NK-92 treated with Interleukin-12 subunit alpha and Interleukin-12 subunit beta, amount 100 ng/mL, for 24 hours (cell line): ENCODE data around the gene DCHS2.

Experiments
- DNase-seq: peaks from one replicate; lab custom pipeline; 2025; lab: John Stamatoyannopoulos, UW

Gene DCHS2

DNA sequence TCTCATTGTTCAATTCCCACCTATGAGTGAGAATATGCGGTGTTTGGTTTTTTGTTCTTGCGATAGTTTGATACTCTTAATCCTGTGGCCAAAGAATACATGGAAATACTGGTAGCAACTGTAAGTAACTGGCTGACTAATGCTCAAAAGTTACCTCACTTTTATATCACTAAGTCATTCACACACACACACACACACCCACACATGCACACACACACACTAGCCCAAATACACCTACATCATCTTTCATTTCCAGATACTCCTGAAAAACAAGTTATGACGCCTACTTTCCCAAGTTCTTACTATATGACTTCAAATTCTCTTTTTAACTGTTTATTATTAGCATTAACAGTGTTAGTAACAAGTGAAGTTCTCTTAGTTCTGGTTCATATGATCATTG is 101.3 kb downstream of the DCHS2 start:
- no peak for DNase-seq

DNA sequence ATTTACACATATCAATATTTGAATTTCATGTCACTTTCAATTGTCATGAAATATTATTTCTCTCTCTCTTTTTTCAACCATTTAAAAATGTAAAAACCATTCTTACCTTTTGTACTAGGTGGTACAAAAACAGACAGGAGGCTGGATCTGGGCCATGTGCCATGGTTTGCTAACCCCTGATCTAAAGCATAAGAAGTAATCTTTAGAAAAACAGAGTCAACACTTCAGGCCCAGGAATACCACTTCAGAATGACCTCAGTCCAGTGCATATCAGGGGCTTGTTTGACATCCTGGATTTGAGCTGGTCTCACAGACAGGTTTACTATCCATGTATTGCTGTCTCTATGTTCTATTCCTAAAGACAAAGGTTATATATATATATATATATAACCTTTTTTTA is 102.5 kb downstream of the DCHS2 start:
- no peak for DNase-seq

DNA sequence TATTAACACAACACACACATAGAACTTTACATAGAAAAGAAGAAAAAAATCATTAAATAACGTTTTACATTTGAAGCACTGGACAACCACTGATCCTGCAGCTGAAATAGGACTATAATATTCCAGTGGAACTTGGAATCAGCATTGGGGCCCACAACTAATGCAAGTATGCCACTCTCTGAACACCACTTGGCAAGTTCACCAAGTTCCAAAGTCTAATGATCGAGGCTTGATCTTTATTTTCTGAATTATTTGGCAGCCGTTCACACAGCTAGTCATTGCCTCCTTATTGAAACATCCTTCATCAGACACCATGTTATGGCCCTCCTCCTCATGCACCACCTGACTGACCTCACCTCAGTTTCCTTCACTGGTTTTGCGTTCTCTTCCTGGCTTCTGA is 107.6 kb downstream of the DCHS2 start:
- DNase-seq: no peak

DNA sequence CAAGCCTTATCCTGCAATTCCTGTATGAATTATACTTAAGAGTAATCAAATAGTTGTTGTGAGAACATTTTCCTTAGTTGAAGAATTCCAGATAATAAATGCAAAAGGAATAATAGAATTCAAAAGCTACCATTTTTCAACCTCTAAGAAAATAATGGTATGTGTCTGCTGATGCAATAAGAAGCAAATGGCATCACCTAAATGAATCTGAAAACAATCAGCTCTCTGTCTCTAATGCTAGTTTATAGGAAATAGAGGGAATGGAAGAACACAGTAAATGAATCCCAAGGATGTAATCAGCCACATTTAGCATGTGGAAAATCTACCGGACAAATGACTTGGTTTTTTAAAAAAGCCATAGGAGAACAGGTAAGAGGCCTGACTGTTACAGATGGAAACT is 115.1 kb downstream of the DCHS2 start:
- DNase-seq: no peak

DNA sequence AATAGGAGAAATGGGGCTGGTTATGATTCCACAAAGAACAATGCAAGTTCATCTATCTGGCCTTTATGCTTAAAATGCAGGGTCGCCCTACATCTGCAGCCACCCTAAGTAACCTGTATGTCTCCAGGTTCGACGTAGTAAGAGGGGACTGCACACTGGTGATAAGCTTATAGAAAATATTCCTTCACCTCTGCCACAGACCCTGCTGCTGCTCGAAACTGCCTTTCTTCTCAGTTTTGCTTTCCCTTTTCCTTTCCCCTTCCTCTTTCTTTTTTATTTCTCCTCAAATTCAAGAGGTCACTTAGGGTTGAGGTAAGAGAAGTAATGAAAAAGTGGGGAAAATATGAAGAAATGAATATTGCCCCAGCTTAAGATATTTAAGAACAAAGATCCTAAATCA is 123.5 kb downstream of the DCHS2 start:
- no peak for DNase-seq

DNA sequence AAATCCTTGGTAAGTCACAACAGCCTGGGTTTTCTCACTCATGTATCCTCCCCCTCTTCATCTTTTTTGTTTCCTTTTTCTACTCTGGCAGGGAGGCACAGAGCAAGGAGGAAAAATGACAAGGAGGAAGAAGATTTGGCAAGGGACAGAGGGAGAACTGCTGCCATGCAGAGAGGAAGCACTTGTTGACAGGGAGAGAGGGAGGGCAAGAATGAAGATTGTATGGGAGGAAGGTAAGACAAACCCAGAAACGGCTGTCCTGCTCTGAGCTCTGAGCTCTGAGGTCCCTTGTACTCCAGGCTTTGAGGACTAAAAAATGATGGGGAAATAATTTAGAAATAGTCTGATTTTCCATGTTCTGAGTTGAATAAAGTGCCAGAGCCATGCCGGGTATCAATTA is 123.9 kb downstream of the DCHS2 start:
- no peak for DNase-seq

DNA sequence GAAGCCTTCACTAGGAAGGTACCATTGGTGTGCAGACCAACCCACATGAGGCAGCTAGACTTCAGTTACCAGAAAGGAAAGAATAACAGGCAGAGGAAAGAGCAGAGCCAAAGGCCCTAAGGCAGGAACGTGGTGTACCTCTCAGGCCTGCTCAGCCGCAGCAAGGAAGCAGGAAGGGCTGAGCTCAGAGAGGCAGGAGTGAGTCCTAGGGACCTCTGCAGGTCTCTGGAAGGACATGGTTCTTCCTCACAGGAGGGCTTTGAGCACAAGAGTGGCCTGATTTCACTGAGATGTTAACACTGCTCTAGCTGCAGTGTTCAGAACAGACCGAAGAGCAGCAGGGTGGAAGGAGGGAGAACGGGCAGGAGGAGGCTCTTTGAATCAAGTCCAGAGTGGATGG is 124.6 kb downstream of the DCHS2 start:
- DNase-seq: no peak

DNA sequence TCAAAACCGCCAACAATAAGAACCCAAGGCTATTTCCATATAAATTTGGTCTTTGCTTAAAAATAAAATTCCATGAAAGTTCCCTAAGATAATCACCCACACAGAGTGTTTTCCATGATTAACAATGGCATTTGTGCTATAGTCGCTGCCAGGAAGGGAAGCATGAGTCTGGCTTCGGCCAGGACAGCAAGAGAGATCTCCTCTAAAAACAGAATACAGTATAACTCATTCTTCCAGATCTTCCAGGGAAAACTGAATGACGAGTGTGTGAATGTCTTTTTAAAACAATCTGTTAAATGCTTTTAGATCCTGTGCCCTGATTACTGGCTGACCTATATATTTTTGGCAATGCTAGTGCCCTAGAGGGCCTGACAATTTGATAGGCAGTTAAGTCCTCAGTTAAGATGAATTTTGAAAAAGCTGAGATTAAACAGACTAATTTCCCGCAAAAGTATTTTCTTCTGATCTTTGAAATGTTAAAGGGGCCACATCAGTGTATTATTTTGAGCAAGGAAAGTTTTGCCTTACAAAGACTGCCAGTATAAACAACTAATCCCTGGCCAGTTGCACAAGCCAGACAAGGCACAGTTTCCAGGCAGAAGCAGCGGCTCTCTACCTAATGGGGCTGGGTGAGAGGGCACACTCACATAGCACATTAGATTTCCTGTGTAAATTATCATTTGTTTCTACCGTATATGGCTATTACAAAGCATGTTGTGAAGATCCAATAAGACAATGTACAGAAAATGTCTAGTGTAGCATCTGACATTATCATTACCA is 127.3 kb downstream of the DCHS2 start:
- no peak for DNase-seq

DNA sequence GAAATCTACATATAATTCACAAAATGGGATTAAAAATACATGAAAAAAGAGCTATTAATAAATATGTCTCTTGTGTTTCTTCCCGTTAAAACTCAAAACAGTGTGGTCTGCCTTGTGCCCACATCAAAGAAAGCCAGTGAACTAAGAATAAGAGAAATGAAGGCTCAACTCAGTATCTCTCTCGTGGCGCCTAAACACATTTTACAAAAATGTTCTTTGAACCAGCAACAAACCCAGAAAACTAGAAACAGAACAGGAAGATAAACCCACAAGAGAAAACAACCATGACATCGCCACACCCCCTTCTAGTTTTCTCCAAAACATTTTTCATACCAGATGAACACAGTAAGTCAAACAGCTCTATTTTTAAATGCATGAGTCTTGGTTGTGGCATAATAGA is 130.1 kb downstream of the DCHS2 start:
- no peak for DNase-seq

DNA sequence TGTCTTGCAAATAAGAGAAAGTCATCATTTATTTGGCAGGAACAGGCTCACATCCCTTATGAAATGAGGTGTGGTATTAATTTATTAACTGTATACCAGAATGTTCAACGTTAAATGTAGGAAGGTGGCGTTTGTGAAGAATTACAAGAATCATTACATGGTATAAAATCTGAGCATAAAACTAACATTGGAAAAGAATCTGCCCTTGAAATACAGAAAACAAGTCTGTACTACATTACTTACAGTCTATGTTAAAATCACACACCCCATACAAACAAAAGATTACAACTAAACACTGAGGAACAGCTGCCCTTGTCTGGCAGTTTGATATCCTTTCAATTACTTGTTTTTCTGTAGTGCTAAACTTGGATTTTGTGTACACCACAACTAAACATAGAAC is 131.1 kb downstream of the DCHS2 start:
- DNase-seq: no peak

DNA sequence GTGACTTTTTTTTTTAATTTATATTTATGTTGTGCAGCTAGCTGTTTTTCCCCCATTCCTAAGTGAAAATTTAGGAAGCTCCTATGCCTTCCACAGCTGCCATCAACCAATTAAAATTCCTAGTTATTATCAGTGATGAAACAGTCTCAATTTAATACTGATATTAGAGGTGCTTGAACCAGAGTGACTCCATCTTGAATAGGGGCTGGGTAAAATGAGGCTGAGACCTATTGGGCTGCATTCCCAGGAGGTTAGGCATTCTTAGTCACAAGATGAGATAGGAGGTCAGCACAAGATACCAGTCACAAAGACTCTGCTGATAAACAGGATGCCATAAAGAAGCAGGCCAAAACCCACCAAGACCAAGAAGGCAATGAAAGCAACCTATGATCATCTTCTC is 136.7 kb downstream of the DCHS2 start:
- no peak for DNase-seq

DNA sequence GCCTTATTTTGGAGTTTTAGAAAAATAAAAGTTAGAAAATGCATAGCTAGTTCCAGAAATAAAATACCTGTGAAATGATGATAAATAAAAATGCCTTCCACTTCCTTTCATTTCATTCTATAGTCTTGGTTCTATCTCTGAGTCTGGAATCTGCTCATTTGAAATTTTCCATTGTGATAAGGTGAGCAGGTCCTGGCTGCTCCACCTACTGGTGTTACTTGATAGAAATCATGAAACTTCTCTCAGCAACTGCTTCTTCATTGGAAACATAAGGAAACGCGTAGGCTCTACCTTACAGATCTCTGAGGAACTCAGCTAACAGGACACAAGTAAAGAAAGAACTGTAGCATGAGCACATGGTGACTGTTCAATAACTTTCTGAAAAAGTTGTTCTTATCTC is 141.8 kb downstream of the DCHS2 start:
- no peak for DNase-seq

DNA sequence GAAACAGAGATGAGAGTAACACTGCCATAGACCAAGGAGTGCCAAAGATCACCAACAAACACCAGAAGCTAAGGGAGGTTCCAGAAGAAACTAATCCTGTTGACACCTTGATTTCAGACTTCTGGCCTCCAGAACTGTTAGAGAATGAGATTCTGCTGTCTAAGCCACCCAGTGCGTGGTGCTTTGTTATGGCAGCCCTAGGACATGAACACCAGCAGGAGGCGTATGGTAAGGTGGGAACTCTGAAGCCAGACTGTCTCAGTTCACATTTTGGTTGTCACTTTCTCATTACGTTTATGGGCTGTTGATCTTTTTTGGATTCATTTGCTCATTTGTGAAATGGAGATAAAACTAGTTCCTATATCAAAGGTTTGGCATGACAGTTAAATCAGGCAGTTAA is 142.9 kb downstream of the DCHS2 start:
- DNase-seq: no peak

DNA sequence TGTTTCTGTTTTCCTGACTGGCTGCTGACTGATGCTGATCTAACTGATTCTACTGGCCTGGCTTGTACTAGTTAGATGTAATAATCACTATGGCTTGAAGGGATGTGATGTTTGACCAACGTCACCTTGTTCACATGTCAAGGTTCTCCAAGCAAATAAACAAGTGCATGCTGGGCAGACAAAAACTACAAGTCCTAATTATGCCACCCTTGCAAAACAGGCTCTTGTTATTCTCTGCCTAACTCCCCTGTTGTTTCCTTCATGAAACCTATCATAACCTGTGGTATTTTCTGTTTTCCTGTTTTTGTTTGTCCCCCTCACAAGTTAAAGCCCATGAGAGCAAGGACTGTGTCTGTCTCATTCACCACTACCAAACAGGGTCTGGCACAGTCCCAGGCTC is 146.2 kb downstream of the DCHS2 start:
- no peak for DNase-seq

DNA sequence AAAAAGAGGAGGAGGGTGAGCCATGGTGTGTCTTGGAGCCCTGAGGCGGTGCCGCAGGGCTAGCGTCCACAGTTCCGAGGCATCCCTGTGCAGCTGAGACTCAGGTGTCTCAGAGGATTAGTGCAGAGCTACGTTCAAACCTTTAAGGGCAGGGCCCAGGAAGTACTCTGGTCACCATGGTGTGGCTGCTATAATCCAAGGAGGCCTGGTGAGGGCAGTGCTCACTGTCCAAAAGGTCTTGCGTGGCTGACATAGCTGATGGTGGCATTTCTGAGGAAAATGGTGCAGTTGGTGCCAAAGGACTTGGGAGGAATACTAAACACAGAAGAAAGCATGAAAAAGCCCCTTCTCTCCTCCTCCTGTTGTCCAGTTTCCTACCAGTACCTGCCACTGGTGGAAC is 146.9 kb downstream of the DCHS2 start:
- DNase-seq: no peak

DNA sequence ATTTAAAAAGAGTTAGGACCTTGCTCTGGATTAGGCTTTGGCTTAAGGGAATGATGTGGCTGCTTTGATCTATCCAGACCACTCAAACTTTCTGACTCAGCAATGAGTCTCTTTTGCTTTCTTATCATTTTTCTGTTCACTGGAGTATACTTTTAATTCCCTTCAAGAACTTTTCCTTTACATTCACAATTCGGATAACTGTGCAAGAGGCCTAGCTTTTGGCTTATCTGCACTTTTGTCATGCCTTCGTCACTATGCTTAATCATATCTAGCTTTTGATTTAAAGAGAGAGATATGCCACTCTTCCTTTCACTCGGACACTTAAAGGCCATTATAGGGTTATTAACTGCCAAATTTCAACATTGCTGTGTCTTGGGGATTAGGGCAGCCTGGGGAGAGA is 147.9 kb downstream of the DCHS2 start:
- no peak for DNase-seq

DNA sequence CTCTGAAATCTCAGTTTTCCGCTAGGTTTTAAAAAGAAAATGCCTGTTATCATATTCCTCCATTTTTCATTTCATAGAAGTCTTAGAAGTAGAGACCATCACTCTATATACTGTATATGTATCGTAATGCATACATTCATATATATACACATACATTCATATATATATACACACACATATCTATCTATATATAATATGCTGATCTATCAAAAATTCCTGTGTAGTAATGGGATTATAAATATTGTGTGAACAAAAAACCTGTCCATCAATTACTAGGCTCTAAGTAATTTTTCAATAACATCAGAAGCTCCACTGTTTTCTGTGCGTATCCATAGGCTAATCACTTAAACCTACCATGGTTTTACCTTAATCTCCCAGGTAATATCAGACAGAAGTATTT is 150.2 kb downstream of the DCHS2 start:
- DNase-seq: no peak

DNA sequence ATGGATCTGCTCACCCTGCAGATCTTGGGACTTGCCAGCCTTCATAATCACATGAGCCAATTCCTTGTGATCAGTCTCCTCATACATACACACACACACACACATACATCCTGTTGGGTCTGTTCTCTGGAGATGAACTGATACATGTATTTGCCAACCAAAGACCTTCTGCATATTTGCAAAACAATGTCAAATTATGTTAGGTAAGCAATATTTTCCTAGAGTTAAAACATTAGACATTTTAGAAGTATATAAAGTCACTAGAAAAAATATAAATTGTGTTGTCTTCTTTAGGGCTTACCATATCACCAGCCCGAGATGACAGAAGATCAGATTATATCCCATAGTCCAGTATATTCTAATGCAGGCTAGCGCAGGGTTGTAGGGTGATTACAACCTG is 156.0 kb downstream of the DCHS2 start:
- no peak for DNase-seq

DNA sequence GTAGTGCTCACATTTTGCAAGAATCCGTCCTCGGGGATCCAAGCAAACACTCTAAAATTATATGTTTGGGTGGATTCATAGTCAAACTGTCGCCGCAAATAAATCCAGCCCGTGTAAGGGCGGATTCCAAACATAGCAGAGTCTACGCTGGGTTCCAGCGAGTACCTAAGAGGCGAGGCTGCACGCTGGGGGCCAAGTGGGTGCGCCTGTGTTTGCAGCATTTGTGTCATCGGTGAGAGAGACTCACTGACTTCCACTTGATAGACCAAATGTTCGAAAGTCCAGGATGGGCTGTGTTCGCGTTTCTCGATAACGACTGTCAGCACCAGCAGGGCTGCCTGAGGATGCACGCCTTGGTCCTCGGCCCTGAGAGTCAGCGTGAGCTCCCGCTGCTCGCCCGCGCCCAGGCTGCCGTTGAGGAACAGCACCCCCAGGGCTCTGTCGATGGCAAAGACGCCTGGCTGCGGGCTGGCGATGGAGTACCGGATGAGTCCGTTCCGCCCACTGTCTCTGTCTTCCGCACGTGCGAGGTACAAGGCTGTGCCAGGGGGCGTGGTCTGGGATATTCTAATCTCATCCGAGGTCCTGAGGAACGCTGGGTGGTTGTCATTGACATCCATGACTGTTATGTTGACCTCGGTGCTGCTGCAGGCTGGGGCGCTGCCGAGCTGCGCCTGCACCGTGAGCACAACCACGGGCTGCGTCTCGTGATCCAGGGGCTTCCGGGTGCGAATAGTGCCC is 158.7 kb downstream of the DCHS2 start:
- no peak for DNase-seq

DNA sequence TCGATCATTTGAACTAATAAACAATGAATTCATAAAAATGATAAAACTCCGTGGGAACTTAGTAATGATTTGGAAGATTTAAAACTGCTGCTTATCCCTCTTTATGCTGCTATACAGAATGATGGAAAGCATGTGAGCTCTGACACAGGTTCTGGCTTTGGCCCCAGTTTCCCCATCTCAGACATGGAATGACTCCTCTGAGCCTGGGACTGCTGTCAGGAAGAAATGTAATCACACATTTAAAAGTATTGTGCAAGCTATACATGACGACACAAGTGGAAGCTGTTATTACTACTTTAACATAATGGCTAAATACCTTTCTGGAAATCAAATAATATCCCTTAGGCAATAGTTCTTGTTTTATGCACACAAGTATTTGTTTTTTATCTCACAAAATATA is 161.7 kb downstream of the DCHS2 start:
- no peak for DNase-seq

DNA sequence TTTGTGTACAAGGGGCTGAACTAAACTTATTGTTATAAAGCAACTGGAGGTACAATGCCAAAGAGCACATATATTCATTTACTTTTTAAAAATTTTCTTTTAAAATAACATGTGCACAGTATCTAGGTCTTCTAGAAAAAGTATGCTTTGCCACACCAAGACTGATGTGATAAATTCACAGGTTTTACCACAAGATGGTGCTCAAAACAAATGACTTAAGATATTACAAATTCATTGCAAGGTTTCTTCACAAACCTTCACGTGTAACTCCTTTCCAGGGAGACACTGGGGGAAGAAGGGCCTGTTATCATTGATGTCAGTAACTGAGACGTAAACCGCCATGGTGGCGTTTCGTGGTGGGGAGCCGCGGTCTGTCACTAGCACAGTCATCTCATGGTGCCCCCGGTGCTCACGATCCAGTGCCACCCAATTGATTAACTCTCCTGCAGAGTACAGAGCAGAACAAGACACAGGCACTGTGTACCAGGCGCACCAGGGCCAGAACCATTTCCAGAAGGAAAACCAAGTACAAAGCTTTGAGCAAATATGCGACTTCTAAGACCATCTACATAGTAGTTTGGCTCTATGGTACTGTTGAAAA is 162.2 kb downstream of the DCHS2 start:
- no peak for DNase-seq

DNA sequence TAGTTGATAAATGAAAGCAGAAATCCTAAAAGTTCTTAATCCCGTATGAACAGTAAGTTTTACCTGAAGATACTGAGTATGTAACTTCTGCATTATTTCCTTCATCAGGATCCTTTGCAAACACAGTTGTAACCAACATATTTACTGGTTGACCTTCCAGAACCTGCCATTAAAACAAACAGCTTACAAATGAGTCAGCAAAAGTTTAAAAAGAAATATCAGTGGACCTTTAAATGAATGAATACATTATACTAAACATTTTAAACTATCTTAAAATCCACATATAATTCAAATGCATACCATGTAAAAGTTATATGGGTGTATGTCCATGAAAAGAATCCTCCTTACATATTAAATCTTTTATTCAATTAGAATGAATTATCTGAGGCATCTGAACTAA is 163.6 kb downstream of the DCHS2 start:
- no peak for DNase-seq

DNA sequence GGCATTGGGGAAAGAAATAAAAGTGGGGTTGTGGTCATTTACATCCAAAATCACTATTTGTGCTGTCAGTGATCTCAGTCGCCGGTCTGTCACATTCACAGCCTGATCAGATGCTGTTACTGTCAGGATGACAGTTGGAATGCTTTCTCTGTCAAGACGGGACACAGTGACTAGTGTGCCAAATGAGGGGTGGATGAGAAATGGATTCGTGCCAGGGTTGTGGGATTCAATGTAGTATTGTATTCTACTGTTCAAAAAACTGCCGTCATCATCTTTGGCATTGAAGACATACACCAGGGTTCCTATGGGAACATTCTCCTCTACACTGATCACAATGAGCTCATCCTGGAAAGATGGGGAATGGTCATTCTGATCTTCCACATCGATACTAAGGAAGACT is 171.1 kb downstream of the DCHS2 start:
- DNase-seq: no peak

DNA sequence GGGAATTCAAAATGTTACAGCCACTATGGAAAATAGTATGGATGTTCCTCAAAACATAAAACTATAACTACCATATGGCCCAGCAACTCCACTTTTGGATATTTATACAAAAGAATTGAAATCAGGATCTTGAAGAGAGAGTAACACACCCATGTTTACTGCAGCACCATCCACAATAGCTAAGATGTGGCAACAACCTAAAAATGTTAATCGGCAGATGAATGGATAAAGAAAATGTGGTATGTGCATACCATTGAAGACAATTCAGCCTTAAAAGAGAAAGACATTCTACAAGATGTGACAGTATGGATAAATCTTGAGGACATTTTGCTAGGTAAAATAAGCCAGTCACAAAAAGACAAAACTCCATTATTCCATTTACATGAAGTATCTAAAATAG is 171.9 kb downstream of the DCHS2 start:
- no peak for DNase-seq
